Loucy (cell line): ENCODE data around the gene KRTAP19-8.

Source experiments
- H2AFZ ChIP-seq: fragments of 200-600 bp; sonication (generic); 2 replicates; pipeline ENCODE4 v1.6.0; 2016; ENCODE audit warnings: antibody characterized with exemption, mild to moderate bottlenecking, low read length, moderate library complexity
- H3F3A ChIP-seq: fragments of 200-600 bp; 2 replicates; pipeline ENCODE4 v1.6.0; 2016; ENCODE audit warnings: antibody characterized with exemption, low read depth, mild to moderate bottlenecking
- H3K27me3 ChIP-seq: fragments of 200-600 bp; sonication (generic); 2 replicates; pipeline ENCODE4 v1.6.1; 2014; ENCODE audit warnings: low read length, mild to moderate bottlenecking; ENCODE audit not compliant: insufficient read depth, poor library complexity, severe bottlenecking
- H3K36me3 ChIP-seq: fragments of 200-600 bp; sonication (generic); 2 replicates; pipeline ENCODE4 v1.6.1; 2016; ENCODE audit warnings: low read length; ENCODE audit not compliant: insufficient read depth
- H3K4me1 ChIP-seq: fragments of 200-600 bp; sonication (generic); 2 replicates; pipeline ENCODE4 v1.5.1; 2014; ENCODE audit warnings: low read length, mild to moderate bottlenecking; ENCODE audit not compliant: insufficient read depth, poor library complexity, severe bottlenecking
- H3K4me2 ChIP-seq: fragments of 200-600 bp; sonication (generic); 2 replicates; pipeline ENCODE4 v1.6.0; 2014; ENCODE audit warnings: antibody characterized with exemption, low read length, low read depth, mild to moderate bottlenecking; ENCODE audit not compliant: poor library complexity, severe bottlenecking
- H3K4me3 ChIP-seq: fragments of 200-600 bp; sonication (generic); 2 replicates; pipeline ENCODE4 v1.5.1; 2014; ENCODE audit warnings: low read length, mild to moderate bottlenecking, mixed read lengths; ENCODE audit not compliant: poor library complexity, severe bottlenecking
- H3K79me2 ChIP-seq: fragments of 200-600 bp; sonication (generic); 2 replicates; pipeline ENCODE4 v1.6.1; 2014; ENCODE audit warnings: low read length; ENCODE audit not compliant: insufficient read depth
- H3K9ac ChIP-seq: fragments of 200-600 bp; sonication (generic); 2 replicates; pipeline ENCODE4 v1.6.0; 2014; ENCODE audit warnings: mild to moderate bottlenecking, low read depth, low read length, moderate library complexity; ENCODE audit not compliant: poor library complexity, severe bottlenecking
- H3K9me2 ChIP-seq: fragments of 200-600 bp; sonication (generic); replicated peaks from 2 replicates; pipeline ENCODE4 v1.6.1; 2016; ENCODE audit warnings: low read depth, low read length, mixed read lengths
- H3K9me3 ChIP-seq: fragments of 200-600 bp; sonication (generic); 2 replicates; pipeline ENCODE4 v1.6.1; 2014; ENCODE audit warnings: mild to moderate bottlenecking, antibody characterized with exemption, low read length, low read depth; ENCODE audit not compliant: insufficient read depth
- H4K20me1 ChIP-seq: fragments of 200-600 bp; sonication (generic); 2 replicates; pipeline ENCODE4 v1.6.0; 2014; ENCODE audit warnings: antibody characterized with exemption, low read length, mild to moderate bottlenecking; ENCODE audit not compliant: insufficient read depth, poor library complexity, severe bottlenecking
- CTCF ChIP-seq: fragments of 200-600 bp; sonication (generic); conservative IDR thresholded peaks from 2 replicates; pipeline ENCODE4 v1.5.1; 2014; ENCODE audit warnings: mild to moderate bottlenecking, antibody characterized with exemption, low read length
- EZH2phosphoT487 ChIP-seq: fragments of 200-600 bp; IDR thresholded peaks from 2 replicates; pipeline ENCODE4 v1.6.1; 2018; ENCODE audit warnings: antibody characterized with exemption, mild to moderate bottlenecking, moderate library complexity, borderline replicate concordance

Gene KRTAP19-8

DNA sequence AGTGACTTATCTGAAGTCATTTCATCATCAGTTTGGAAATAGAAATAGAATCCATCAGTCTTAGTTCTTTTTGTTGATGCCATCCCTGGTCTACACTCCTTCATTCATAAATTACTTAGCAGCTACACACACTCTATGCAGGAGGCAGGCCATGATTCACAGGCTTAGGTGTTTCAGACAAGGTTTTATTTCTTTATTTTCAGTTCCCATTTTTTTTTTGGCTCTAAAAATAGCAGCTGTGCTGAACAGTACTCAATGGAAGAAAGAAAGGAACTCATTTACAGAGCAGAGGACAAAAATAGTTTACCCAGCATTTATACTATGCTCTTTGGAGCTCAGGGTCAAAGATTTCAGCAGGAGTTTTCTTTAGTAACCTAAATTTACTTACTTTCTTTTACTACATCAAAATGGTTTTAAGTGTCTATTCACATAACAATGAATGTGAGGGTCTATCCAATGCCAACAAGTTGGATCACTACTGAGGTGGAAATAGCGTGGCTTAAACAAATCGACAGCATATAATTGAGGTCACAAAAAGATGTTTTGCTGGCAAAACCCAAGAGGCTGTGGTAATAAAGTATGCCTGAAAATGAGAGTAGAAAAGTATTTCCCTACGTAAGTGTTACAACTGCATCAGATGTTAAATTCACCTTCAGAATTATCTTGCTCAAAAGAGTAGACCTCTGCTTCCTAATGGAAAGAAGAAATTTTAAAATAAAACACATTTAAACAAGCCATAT lies 7.7 kb downstream of the KRTAP19-8 start:
- H3K4me3 ChIP-seq = no peak overlapping the region
- TF ChIP-seq EZH2phosphoT487 = no peak
- TF ChIP-seq CTCF = no peak
- no peak overlapping the region for H2AFZ ChIP-seq
- H3K9me2 ChIP-seq = no peaks in the 10 kb centered on the region
- H3K9ac ChIP-seq = no peak overlapping the region
- H4K20me1 ChIP-seq = no peaks in the 10 kb centered on the region
- no peaks in the 10 kb centered on the region for H3K4me1 ChIP-seq
- no peaks in the 10 kb centered on the region for H3K79me2 ChIP-seq
- no peaks in the 10 kb centered on the region for H3F3A ChIP-seq
- H3K27me3 ChIP-seq = no peaks in the 10 kb centered on the region
- no peak overlapping the region for H3K4me2 ChIP-seq
- no peaks in the 10 kb centered on the region for H3K9me3 ChIP-seq
- H3K36me3 ChIP-seq = no peaks in the 10 kb centered on the region

DNA sequence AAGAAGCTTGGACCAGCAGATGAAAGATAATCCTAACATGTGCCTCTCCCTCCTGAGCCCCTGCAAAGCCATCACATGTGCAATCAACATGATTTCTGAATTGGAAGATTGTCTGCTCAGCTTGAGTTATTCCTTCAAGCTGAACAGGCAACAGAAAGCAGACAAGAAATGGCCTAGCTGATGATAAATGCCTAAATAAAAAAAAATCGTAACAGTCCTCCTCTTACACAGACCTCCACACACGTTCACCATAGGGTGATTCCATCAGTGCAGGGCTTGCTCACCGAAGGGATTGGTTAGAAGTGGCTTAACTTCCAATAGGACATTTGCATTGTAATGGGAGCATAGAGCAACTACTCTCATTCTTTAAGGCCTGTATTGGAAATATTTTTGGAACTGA lies 14.6 kb downstream of the KRTAP19-8 start:
- Histone ChIP-seq H3K79me2 (no peaks in the 10 kb centered on the region), H3K4me2 (no peak overlapping the region), H3K9me2 (no peaks in the 10 kb centered on the region), H3K4me3 (no peak overlapping the region), H3K27me3 (no peaks in the 10 kb centered on the region), H3K4me1 (no peaks in the 10 kb centered on the region), H2AFZ (no peak overlapping the region), H3K36me3 (no peaks in the 10 kb centered on the region), H4K20me1 (no peaks in the 10 kb centered on the region), H3K9ac (no peak overlapping the region), H3F3A (no peaks in the 10 kb centered on the region), H3K9me3 (no peaks in the 10 kb centered on the region)
- no peak for TF ChIP-seq EZH2phosphoT487
- TF ChIP-seq CTCF = no peak

DNA sequence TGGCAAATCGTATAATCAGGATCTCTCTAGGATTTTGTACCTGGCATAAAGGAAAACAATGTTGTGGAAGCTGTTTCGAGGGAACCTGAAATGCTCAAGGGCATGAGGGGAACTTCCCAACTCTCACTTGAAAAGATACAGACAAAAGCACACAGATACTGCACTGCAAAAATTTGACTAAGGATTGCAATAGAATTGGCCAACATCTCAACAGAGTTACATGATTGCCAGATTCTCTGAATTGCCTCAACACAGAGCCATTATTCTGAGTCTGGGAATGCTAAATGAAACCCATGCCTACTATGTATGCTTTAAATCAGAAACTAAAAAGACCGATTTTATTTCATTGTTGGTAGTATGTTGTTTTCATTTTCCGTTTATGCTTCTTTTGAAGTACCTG lies 16.0 kb downstream of the KRTAP19-8 start:
- H3K27me3 ChIP-seq = no peaks in the 10 kb centered on the region

More for the DNA sequence above, 16.0 kb downstream of the KRTAP19-8 start:
- Histone ChIP-seq H2AFZ (no peak overlapping the region), H3K79me2 (no peaks in the 10 kb centered on the region), H3K4me3 (no peak overlapping the region), H3K4me2 (no peak overlapping the region), H3K36me3 (no peaks in the 10 kb centered on the region), H4K20me1 (no peaks in the 10 kb centered on the region), H3K9me2 (no peaks in the 10 kb centered on the region), H3F3A (no peaks in the 10 kb centered on the region), H3K9ac (no peak overlapping the region), H3K4me1 (no peaks in the 10 kb centered on the region), H3K9me3 (no peaks in the 10 kb centered on the region)
- TF ChIP-seq EZH2phosphoT487 = no peak
- no peak for TF ChIP-seq CTCF
